Measurements from ENCODE around the gene FAM120A.

GRCh38 chr9:93560991-93561390, 109.5 kb downstream of the FAM120A start:
- TF ChIP-seq POLR2A (IDR thresholded peaks at IDR 0.05) (no peak), CTCF (IDR thresholded peaks at IDR 0.05) (no peak)
